Activated naive CD8-positive, alpha-beta T cell (primary cell): Measurements from ENCODE around the gene ADAMTS9.

Experiments
- H3K27ac Mint-ChIP-seq: one replicate; pipeline ENCODE4 v1.8.0; 2021; ENCODE audit warnings: mixed read lengths
- H3K27me3 Mint-ChIP-seq: one replicate; pipeline ENCODE4 v1.8.0; 2021; ENCODE audit warnings: mixed read lengths
- H3K36me3 Mint-ChIP-seq: one replicate; pipeline ENCODE4 v1.8.0; 2021; ENCODE audit warnings: mixed read lengths
- H3K4me1 Mint-ChIP-seq: one replicate; pipeline ENCODE4 v1.8.0; 2021; ENCODE audit warnings: low read depth, mixed read lengths
- H3K4me3 Mint-ChIP-seq: one replicate; pipeline ENCODE4 v1.8.0; 2021; ENCODE audit warnings: mild to moderate bottlenecking, mixed read lengths
- H3K9me3 Mint-ChIP-seq: one replicate; pipeline ENCODE4 v1.8.0; 2021; ENCODE audit warnings: low read depth, mixed read lengths

ADAMTS9 gene, protein sequence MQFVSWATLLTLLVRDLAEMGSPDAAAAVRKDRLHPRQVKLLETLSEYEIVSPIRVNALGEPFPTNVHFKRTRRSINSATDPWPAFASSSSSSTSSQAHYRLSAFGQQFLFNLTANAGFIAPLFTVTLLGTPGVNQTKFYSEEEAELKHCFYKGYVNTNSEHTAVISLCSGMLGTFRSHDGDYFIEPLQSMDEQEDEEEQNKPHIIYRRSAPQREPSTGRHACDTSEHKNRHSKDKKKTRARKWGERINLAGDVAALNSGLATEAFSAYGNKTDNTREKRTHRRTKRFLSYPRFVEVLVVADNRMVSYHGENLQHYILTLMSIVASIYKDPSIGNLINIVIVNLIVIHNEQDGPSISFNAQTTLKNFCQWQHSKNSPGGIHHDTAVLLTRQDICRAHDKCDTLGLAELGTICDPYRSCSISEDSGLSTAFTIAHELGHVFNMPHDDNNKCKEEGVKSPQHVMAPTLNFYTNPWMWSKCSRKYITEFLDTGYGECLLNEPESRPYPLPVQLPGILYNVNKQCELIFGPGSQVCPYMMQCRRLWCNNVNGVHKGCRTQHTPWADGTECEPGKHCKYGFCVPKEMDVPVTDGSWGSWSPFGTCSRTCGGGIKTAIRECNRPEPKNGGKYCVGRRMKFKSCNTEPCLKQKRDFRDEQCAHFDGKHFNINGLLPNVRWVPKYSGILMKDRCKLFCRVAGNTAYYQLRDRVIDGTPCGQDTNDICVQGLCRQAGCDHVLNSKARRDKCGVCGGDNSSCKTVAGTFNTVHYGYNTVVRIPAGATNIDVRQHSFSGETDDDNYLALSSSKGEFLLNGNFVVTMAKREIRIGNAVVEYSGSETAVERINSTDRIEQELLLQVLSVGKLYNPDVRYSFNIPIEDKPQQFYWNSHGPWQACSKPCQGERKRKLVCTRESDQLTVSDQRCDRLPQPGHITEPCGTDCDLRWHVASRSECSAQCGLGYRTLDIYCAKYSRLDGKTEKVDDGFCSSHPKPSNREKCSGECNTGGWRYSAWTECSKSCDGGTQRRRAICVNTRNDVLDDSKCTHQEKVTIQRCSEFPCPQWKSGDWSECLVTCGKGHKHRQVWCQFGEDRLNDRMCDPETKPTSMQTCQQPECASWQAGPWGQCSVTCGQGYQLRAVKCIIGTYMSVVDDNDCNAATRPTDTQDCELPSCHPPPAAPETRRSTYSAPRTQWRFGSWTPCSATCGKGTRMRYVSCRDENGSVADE (N-terminal part only)

GRCh38 chr3:64687781-64688604 is at the start of gene ADAMTS9:
ADAMTS9 (minus strand) TSS chr3:64688000; CDS start chr3:64687657, 343 bp downstream.
- H3K9me3 Mint-ChIP-seq = no peaks in the 10 kb centered on the region
- H3K36me3 Mint-ChIP-seq = peaks cover 2% of the 10 kb centered on the region
- H3K4me3 Mint-ChIP-seq = peak within 1 kb of the TSS; percentile 10
- H3K4me1 Mint-ChIP-seq = peaks cover 13% of the 10 kb centered on the region
- H3K27ac Mint-ChIP-seq = no peak within 1 kb of the TSS
- H3K27me3 Mint-ChIP-seq = peaks cover 31% of the 10 kb centered on the region

GRCh38 chr3:64732576-64732975 is 44.8 kb upstream of the ADAMTS9 start:
- H3K4me1 Mint-ChIP-seq = no peaks in the 10 kb centered on the region
- peaks cover 8% of the 10 kb centered on the region for H3K9me3 Mint-ChIP-seq
- H3K4me3 Mint-ChIP-seq = no peak overlapping the region
- no peaks in the 10 kb centered on the region for H3K27me3 Mint-ChIP-seq
- no peak overlapping the region for H3K27ac Mint-ChIP-seq
- H3K36me3 Mint-ChIP-seq = no peaks in the 10 kb centered on the region

- Mint-ChIP-seq H3K4me1 (no peaks in the 10 kb centered on the region), H3K4me3 (no peak overlapping the region), H3K36me3 (no peaks in the 10 kb centered on the region), H3K9me3 (peaks cover 8% of the 10 kb centered on the region), H3K27ac (no peak overlapping the region), H3K27me3 (no peaks in the 10 kb centered on the region)
Observed at GRCh38 chr3:64730681-64731080, 42.9 kb upstream of the ADAMTS9 start.

DNA sequence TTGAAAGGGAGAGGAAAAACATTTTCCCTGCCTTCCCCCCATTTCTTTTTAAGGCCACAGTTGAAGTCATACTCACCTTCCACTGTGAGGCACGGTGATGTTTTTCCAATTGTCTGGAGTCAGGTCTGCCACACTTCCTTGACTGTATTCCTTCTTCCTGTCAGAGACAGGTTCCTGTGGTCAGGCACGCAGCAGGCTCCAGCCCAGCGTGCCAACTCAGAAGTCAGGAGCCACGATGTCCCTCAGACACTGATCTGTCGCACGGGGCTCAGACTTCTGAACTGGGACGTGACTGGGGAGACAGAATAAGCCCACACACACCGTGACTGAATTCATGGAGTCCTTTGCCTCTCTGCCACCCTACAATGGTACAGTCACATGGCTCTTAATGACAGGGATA is 41.2 kb upstream of the ADAMTS9 start:
- Mint-ChIP-seq H3K36me3 (no peaks in the 10 kb centered on the region), H3K9me3 (peaks cover 8% of the 10 kb centered on the region), H3K27me3 (no peaks in the 10 kb centered on the region), H3K4me1 (no peaks in the 10 kb centered on the region), H3K27ac (no peak overlapping the region), H3K4me3 (no peak overlapping the region)

DNA sequence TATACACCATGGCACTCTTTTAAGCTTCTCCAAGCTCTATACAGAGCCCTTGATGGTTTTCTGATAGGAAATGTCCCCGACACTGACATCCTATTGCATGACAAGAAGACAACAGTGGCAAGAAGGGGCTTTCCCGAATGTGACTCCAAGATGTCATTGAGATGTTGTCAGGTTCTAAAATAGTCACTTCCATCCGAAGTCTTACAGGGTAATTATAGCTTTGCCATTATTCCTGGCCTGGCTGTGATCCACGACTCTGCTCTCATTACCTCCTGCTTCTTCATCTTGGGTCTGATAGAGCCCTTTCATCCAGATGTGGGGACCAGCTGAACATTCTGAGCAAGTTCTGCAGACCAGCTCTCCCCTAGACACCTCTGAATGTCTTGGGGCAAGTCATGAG is 40.6 kb upstream of the ADAMTS9 start:
- Mint-ChIP-seq H3K4me1 (no peaks in the 10 kb centered on the region), H3K27me3 (no peaks in the 10 kb centered on the region), H3K4me3 (no peak overlapping the region), H3K36me3 (no peaks in the 10 kb centered on the region), H3K27ac (no peak overlapping the region), H3K9me3 (peaks cover 8% of the 10 kb centered on the region)

DNA sequence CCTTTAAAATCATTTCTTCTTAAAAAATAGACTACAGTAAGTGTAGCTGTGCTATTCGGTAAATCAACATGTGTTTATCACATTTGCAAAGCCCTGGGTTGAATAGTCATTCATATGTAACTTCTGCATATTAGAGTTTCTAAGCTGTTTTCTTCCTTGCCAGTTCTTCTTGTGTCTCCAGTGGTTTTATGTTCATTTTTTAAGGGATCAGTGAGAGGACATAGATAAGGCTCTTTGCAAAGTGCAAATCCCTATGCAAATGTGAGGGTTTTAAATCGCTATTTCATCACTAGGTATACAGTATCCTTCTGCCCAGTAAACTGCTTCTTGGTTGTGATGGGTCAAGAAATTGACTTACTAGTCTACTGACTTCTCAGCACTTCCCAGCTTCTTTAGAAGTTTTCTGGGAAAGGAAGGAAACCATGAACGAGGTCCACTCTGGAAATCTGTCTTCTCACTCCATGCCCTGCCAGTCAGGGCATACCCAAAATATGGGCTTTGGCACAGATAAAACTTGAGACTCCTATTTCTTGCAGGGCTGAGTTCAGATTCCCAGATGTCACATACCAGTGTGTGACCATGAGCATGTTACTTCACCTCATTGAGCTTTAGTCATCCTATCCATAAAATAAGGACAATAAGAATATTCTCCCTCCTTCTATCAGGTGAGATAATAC is 38.8 kb upstream of the ADAMTS9 start:
- Mint-ChIP-seq H3K9me3 (peaks cover 4% of the 10 kb centered on the region), H3K36me3 (no peaks in the 10 kb centered on the region), H3K27ac (no peak overlapping the region), H3K4me3 (no peak overlapping the region), H3K27me3 (no peaks in the 10 kb centered on the region), H3K4me1 (no peaks in the 10 kb centered on the region)

DNA sequence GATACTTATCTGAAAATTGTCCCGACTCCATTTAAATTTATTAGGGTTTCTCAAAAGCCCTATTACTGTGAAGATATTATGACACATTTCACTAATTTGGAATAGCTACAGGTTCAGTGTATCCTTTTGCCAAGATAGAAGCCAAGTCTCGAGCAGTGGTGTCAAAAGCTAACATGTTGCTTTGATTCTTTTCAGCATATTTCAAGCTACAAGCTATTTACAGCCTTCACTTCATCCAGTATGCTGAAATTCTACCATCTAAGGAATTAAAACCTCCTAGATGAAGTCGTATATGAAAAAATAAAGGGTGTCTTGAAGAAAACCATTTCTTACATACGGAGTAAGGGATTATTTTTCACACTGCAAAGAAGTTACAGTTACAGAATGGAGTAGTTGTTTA is 31.2 kb upstream of the ADAMTS9 start:
- no peak overlapping the region for H3K4me3 Mint-ChIP-seq
- peaks cover 5% of the 10 kb centered on the region for H3K9me3 Mint-ChIP-seq
- H3K27me3 Mint-ChIP-seq = no peaks in the 10 kb centered on the region
- no peaks in the 10 kb centered on the region for H3K36me3 Mint-ChIP-seq
- no peaks in the 10 kb centered on the region for H3K4me1 Mint-ChIP-seq
- H3K27ac Mint-ChIP-seq = no peak overlapping the region

DNA sequence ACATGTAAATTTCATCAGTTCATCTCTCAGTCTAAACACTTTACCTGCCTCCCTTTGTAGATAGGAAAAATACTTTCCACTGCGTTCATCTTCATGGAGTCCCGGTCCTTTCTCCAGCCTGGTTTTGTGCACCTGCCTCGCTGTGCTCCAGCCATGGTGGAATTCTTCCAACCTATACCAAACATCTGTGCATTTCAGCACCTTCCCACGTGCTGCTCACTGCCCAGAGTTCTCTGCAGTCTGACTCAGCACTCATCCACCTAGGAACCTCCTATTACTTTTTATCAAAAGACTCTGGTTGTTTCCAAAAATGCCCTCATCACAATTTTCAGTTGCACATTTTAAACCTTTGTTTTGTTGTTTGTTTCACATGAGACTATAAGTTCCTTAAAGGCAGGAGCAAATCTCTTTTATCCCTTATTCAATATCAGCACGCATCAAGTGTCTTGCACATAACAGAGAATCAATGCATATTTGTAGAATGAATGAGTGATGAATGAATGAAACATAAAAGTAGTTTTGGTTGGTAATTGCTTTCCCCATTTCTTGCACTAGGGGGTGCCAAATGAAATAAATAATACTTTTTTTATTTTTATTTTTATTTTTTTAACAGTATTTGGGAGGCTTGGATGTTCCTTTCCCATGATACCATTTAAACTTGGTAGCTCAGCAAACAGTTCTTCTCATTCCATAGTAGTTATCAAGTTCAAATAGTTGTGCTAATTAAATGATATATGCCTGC is 30.2 kb upstream of the ADAMTS9 start:
- Mint-ChIP-seq H3K9me3 (peaks cover 5% of the 10 kb centered on the region), H3K4me1 (no peaks in the 10 kb centered on the region), H3K36me3 (no peaks in the 10 kb centered on the region), H3K4me3 (no peak overlapping the region), H3K27me3 (no peaks in the 10 kb centered on the region), H3K27ac (no peak overlapping the region)

DNA sequence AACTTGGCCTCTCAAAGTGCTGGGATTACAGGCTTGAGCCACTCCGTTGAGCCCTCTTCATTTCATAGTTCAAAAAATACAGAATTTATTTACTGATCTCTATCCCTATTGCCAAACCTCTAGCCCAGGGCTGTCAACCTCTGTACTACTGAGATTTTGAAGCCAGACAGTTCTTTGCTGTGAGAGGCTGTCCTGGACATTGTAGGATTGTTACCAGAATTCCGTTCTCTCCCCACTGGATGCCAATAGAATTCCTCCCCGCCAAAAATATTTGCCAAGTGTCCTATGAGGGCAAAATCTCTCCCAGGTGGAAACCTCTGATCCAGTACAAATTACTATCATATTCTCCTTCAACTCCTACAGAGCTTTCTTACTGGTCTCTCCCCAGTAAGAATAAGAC is 29.6 kb upstream of the ADAMTS9 start:
- H3K27ac Mint-ChIP-seq = no peak overlapping the region
- H3K36me3 Mint-ChIP-seq = no peaks in the 10 kb centered on the region
- no peaks in the 10 kb centered on the region for H3K27me3 Mint-ChIP-seq
- H3K9me3 Mint-ChIP-seq = peaks cover 5% of the 10 kb centered on the region
- no peak overlapping the region for H3K4me3 Mint-ChIP-seq
- no peaks in the 10 kb centered on the region for H3K4me1 Mint-ChIP-seq

DNA sequence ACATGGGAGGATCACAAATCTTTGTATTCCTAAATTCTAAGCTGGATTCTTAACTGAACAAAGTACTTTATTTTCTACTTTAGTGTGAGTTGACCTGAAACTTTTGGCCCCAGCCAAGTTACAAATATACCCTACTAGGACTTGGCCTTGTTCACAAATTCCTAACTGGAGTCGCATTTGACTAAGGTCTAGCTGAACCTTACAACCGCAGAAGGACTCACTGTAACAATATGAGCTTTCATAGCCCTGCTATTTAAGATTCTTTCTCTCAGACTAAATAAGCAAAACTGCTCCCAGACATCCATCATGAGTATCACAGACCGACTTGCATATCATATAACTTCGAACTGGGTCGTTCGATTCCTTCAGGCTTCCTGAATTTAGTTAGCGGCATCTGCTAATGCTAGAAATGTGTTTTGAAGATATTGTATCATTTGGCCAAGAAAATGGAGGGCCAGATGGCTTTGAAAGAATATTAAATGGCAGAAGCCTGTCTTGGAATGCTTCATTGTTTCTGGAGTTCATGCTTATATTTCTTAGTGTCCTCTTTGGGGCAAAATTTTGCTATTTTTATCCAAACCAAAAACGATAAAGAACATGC is 28.4 kb upstream of the ADAMTS9 start:
- Mint-ChIP-seq H3K27me3 (no peaks in the 10 kb centered on the region), H3K36me3 (no peaks in the 10 kb centered on the region), H3K9me3 (peaks cover 5% of the 10 kb centered on the region), H3K4me1 (no peaks in the 10 kb centered on the region), H3K4me3 (no peak overlapping the region), H3K27ac (no peak overlapping the region)

GRCh38 chr3:64715211-64715982 is 27.6 kb upstream of the ADAMTS9 start:
- Mint-ChIP-seq H3K27me3 (no peaks in the 10 kb centered on the region), H3K36me3 (no peaks in the 10 kb centered on the region), H3K9me3 (peaks cover 3% of the 10 kb centered on the region), H3K4me3 (no peak overlapping the region), H3K27ac (no peak overlapping the region), H3K4me1 (no peaks in the 10 kb centered on the region)

DNA sequence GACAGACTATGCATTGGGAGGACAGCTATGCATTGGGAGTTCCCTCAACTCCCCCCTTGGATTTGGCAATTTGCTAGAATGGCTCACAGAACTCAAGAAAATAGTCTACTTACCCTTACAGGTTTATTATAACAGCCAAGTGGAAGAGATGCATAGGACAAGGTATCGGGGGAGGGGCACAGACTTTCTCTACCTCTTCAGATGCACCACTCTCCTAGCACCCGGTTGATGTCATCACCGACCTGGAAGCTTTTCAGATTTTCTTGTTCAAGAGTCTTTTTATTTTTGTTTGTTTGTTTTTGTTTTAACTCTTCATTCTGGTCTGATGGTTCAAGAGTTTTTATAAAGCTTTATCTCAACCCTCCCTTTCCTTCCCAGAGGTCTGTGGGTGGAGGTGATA is 20.7 kb upstream of the ADAMTS9 start:
- Mint-ChIP-seq H3K4me3 (no peak overlapping the region), H3K9me3 (peaks cover 6% of the 10 kb centered on the region), H3K27ac (no peak overlapping the region), H3K4me1 (no peaks in the 10 kb centered on the region), H3K27me3 (no peaks in the 10 kb centered on the region), H3K36me3 (no peaks in the 10 kb centered on the region)
